ENCODE results near the gene UGT1A10.

UGT1A10 gene

DNA sequence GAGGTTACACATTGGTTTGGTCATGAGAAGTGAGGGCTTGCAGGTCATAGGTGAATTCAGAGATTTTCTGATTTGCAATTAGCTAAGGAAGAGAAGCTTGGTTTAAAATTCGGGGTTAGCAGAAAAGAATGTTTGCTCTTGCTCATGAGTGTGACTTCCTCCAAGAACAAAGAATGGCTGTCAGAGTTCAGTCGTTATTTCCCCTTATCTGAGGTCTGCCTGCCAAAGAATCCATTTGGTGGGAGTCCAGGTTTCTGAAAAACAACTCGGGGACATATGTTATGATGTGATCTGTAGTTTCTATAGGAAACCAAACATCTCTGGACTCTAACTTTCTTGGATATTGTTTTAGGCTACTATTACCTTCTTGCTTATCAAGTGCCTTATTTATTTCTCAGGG, 53.3 kb downstream of the UGT1A10 start:
- in situ Hi-C loops (cut with MboI; ENCODE audit: low sequenced_read_pairs, unreplicated experiment): no loop called here
- DNase-seq (ENCODE audit: low spot score): no peak
- TF ChIP-seq, protein P1, sequence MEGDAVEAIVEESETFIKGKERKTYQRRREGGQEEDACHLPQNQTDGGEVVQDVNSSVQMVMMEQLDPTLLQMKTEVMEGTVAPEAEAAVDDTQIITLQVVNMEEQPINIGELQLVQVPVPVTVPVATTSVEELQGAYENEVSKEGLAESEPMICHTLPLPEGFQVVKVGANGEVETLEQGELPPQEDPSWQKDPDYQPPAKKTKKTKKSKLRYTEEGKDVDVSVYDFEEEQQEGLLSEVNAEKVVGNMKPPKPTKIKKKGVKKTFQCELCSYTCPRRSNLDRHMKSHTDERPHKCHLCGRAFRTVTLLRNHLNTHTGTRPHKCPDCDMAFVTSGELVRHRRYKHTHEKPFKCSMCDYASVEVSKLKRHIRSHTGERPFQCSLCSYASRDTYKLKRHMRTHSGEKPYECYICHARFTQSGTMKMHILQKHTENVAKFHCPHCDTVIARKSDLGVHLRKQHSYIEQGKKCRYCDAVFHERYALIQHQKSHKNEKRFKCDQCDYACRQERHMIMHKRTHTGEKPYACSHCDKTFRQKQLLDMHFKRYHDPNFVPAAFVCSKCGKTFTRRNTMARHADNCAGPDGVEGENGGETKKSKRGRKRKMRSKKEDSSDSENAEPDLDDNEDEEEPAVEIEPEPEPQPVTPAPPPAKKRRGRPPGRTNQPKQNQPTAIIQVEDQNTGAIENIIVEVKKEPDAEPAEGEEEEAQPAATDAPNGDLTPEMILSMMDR (IDR thresholded peaks at IDR 0.05; ENCODE audit: borderline replicate concordance, control extremely low read depth, extremely low read depth, insufficient read depth, missing control alignments): no peak

DNA sequence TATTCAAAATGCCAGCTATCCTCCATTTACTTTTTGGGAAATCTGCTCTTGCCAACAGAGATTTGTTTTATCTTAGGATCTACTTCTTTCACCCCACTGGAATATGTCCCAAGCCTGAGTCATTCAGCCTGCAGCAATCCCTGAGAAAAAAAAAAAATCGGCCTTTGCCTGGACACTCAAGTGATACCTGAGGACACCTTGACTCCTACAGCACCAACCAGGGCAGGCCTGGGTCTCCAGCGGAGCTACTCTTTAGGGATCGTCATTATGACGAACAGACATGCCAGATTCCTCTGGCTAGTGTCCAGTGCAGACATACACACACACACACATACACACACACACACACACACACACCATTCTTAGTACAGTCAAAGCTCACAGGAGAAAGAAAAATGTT, 54.2 kb downstream of the UGT1A10 start:
- TF ChIP-seq, protein P1 (IDR thresholded peaks at IDR 0.05; ENCODE audit: borderline replicate concordance, control extremely low read depth, extremely low read depth, insufficient read depth, missing control alignments): no peak
- no peak for DNase-seq (ENCODE audit: low spot score)
- in situ Hi-C loops (cut with MboI; ENCODE audit: low sequenced_read_pairs, unreplicated experiment): no loop called here

DNA sequence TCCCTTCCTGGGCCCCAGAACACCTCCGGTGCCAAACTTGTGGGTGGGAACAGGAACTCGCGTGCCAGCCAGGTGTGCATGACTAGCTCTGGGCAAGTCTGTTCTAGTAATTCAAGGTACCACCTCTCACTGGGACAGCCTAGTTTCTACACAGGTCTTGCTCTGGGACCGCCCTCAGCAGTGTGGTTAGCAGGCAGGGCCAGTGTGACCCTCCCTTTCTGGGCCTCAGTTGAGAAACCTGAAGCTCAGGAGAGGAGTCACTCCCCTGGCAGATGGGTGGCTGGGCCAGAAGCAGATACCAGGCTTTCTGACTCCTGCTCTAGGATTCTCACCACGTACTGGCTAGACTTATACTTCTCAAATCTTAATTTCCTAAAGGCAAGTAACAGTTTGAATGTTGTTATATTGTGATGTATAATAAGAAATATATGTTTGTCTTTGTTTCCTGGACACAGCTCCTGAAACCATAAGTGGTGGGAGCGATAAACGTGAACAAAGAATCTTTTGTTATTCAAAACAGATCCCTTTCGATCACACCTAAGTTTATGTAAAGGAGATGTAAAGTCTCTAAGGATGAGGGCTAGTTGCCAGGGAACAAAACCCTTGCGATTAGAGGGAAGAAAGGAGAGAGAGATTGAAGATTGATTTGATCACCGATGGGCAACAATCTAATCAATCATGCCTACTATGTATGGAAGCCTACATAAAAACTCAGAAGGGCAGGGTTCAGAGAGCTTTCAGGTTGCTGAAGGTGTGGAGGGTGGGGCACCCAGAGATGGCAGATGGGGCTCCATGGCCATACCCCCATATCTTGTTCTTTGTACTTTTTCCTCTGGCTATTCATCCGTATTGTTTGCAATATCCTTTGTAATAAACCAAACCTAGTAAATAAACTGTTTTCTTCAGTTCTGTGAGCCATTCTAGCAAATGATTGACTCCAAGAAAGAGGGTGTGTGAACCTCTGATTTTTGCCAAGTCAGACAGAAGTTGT, 55.5 kb downstream of the UGT1A10 start:
- DNase-seq (ENCODE audit: low spot score): no peak
- in situ Hi-C loops (cut with MboI; ENCODE audit: low sequenced_read_pairs, unreplicated experiment): no loop called here
- TF ChIP-seq, protein P1 (IDR thresholded peaks at IDR 0.05; ENCODE audit: borderline replicate concordance, control extremely low read depth, extremely low read depth, insufficient read depth, missing control alignments): no peak

DNA sequence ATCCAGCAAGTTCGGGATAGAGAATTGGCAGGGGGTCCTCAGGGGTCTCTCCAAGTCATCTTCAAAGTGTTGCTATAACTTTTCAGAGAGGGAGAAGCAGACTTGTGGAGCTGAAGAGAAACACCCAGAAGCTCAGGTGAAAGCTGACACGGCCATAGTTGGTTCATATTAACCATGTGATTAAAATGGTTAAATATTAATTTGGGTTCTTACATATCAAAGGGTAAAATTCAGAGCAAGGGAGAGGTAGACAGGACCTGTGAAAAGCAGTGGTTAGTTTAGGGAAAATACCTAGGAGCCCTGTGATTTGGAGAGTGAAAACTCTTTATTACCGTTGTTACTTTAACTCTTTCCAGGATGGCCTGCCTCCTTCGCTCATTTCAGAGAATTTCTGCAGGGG, 56.4 kb downstream of the UGT1A10 start, which contains the start of gene UGT1A6:
Gene UGT1A6 (plus strand): TSS at position 243 of the 400 bp plus-strand sequence. CDS start 115 bp downstream, at position 358.
- in situ Hi-C loops (cut with MboI; ENCODE audit: low sequenced_read_pairs, unreplicated experiment): no loop called here
- TF ChIP-seq, protein P1 (IDR thresholded peaks at IDR 0.05; ENCODE audit: borderline replicate concordance, control extremely low read depth, extremely low read depth, insufficient read depth, missing control alignments): no peak
- no peak for DNase-seq (ENCODE audit: low spot score)

DNA sequence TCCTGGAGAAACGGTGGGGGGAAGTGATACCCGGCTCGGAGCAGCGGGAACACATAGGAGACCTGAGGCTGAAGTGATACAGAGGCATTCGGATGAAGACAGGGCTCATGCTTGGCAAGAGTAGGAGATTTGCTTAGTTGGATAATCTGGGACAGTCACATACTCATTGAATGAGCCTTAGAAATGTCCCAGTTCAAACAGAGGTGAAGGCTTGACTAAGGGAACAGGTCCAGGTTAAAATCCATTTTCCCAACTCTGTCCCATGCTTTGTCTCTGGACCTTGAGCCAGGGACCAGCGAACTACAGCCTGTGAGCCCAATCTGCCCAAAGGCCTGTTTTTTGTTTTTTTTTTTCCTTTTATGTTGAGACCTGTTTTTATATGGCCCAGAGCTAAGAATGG, 57.7 kb downstream of the UGT1A10 start:
- no peak for DNase-seq (ENCODE audit: low spot score)
- TF ChIP-seq, protein P1 (IDR thresholded peaks at IDR 0.05; ENCODE audit: borderline replicate concordance, control extremely low read depth, extremely low read depth, insufficient read depth, missing control alignments): no peak
- in situ Hi-C loops (cut with MboI; ENCODE audit: low sequenced_read_pairs, unreplicated experiment): no loop called here

DNA sequence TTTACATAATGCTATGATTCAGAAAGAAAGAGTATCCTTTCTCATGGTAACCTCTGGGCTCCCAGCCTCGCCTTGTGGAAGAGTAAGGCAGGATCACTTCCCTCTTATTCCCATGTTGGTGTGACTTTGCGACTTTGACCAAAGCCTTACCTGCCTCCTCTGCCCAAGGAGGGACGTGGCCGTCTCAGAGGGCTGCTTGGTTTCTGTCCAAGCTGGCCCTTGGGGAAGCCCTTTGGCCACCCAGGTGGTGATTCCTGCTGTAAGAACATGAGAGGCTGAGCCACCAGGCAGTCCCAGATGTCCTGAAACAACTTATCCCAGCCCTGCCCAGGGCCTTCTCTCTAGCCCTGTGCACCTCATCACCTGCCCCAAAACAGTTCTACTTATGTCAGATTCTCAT, 62.5 kb downstream of the UGT1A10 start:
- in situ Hi-C loops (cut with MboI; ENCODE audit: low sequenced_read_pairs, unreplicated experiment): no loop called here
- TF ChIP-seq, protein P1 (IDR thresholded peaks at IDR 0.05; ENCODE audit: borderline replicate concordance, control extremely low read depth, extremely low read depth, insufficient read depth, missing control alignments): no peak

More for the DNA sequence above, 62.5 kb downstream of the UGT1A10 start:
- DNase-seq (ENCODE audit: low spot score): no peak
